Measurements from ENCODE around the gene TSHZ2. TPM values are rescaled to one million over a fixed set of nuclear protein-coding genes. Genes with fewer than 3 reads are reported as not detected.

Gene TSHZ2
- total and polyA plus RNA-seq, 2 of the 4 experiments (the other 2 are of a cell fraction), result under 0.01 to 0.02 TPM

DNA sequence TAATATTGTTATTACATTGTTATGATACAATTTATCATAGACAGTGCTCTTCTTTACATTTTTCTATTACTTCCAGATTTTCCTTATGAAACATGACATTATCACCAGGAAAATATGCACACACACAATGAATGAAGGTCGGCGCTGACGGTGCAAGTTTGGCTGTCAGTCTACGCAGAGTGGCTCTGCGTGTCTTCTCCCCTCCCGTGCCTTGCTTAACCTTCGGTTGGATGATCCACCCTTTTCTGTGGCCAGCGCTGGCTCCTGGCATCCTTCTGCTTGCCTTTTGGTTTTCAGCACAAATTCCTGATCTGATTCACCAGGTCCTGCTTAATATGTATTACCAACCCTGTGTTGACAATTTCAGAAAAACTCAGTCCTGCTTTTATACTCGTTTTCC, 157.4 kb downstream of the TSHZ2 start:
- intact Hi-C loops (cut with micrococcal nuclease) (no loop called here), dilution Hi-C loops (cut with HindIII; ENCODE audit: low sequenced_read_pairs, unreplicated experiment) (no loop called here), in situ Hi-C loops (cut with MboI; ENCODE audit: low sequenced_read_pairs) (no loop called here)
- no peak overlapping the region for H3K4me2 ChIP-seq (ENCODE audit: low read depth, low read length)
- BruUV-seq (replicated peaks), result no TSS peak
- CTCF ChIA-PET, result no interaction called here
- H3K23ac ChIP-seq (ENCODE audit: low read depth, low read length), result no peak overlapping the region
- no peak overlapping the region for H2AFZ ChIP-seq (replicated peaks; ENCODE audit: low read length, poor library complexity)
- no peak overlapping the region for H3K14ac ChIP-seq (replicated peaks; ENCODE audit: low read depth, low read length)
- no peak overlapping the region for H2BK120ac ChIP-seq (ENCODE audit: low read depth, low read length)
- POLR2A ChIA-PET (ENCODE audit: unreplicated experiment), result no interaction called here
- no peak for TF ChIP-seq SMC3 (IDR thresholded peaks at IDR 0.05; ENCODE audit: low read depth, low read length)
- TF ChIP-seq RCOR1 (IDR thresholded peaks at IDR 0.05; ENCODE audit: insufficient replicate concordance, low read length), result no peak
- no peak for TF ChIP-seq MXI1 (IDR thresholded peaks at IDR 0.05; ENCODE audit: borderline replicate concordance, low read depth, low read length)
- TF ChIP-seq, protein P1, sequence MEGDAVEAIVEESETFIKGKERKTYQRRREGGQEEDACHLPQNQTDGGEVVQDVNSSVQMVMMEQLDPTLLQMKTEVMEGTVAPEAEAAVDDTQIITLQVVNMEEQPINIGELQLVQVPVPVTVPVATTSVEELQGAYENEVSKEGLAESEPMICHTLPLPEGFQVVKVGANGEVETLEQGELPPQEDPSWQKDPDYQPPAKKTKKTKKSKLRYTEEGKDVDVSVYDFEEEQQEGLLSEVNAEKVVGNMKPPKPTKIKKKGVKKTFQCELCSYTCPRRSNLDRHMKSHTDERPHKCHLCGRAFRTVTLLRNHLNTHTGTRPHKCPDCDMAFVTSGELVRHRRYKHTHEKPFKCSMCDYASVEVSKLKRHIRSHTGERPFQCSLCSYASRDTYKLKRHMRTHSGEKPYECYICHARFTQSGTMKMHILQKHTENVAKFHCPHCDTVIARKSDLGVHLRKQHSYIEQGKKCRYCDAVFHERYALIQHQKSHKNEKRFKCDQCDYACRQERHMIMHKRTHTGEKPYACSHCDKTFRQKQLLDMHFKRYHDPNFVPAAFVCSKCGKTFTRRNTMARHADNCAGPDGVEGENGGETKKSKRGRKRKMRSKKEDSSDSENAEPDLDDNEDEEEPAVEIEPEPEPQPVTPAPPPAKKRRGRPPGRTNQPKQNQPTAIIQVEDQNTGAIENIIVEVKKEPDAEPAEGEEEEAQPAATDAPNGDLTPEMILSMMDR (conservative IDR thresholded peaks at IDR 0.05; ENCODE audit: low read depth, low read length), result no peak
- TF ChIP-seq MAFK (IDR thresholded peaks at IDR 0.05; ENCODE audit: low read depth, low read length), result no peak
- no peaks in the 10 kb centered on the region for H3K27me3 ChIP-seq (ENCODE audit: control insufficient read depth, insufficient read depth, low read length)
- H3K9me1 ChIP-seq (ENCODE audit: insufficient read depth, low read length), result no peaks in the 10 kb centered on the region
- no peak overlapping the region for H3K27ac ChIP-seq (ENCODE audit: insufficient read depth, low read length)
- H3K9me3 ChIP-seq (ENCODE audit: control insufficient read depth, insufficient read depth, low read length), result no peaks in the 10 kb centered on the region
- no peak overlapping the region for H2BK5ac ChIP-seq (ENCODE audit: low read depth, low read length, poor library complexity, severe bottlenecking)
- H4K8ac ChIP-seq (ENCODE audit: low read depth in 2 of 2, low read length in 2 of 2), result no peak overlapping the region
- H3K18ac ChIP-seq (ENCODE audit: low read depth, low read length), result no peak overlapping the region
- no peak overlapping the region for H3K56ac ChIP-seq (ENCODE audit: extremely low read depth, insufficient read depth, low read length)
- H2BK20ac ChIP-seq (ENCODE audit: low read depth, low read length), result no peak overlapping the region
- no peak overlapping the region for H2AK9ac ChIP-seq (replicated peaks; ENCODE audit: low read depth, low read length, poor library complexity)
- H3K9ac ChIP-seq (ENCODE audit: low read depth, low read length), result no peak overlapping the region
- H2BK15ac ChIP-seq (ENCODE audit: low read depth, low read length), result no peak overlapping the region
- H4K20me1 ChIP-seq (ENCODE audit: insufficient read depth, low read length), result no peaks in the 10 kb centered on the region
- 84% methylated on average over 6 of the region's 9 CpGs; no CpG with 5 or more reads in 1 of the 2 experiments for WGBS, 2 experiments (ENCODE audit: extremely low coverage in 2 of 2, insufficient read length in 1 of 2)
- DNase-seq, result no peak
- no peak for ATAC-seq (ENCODE audit: low read depth)
- no peak overlapping the region for H3K4ac ChIP-seq (ENCODE audit: low read depth, low read length)
- H4K5ac ChIP-seq (ENCODE audit: low read depth, low read length), result no peak overlapping the region
- no peak overlapping the region for H3K4me3 ChIP-seq (ENCODE audit: insufficient read depth, low read depth, low read length)
- no peak overlapping the region for H4K91ac ChIP-seq (ENCODE audit: insufficient read depth, low read depth, low read length)
- no peak overlapping the region for H2AK5ac ChIP-seq (ENCODE audit: low read depth, low read length)
- no peaks in the 10 kb centered on the region for H3K36me3 ChIP-seq (ENCODE audit: control insufficient read depth, insufficient read depth, low read length)
- H3K79me1 ChIP-seq (ENCODE audit: low read depth in 1 of 2, low read length in 2 of 2), result no peaks in the 10 kb centered on the region
- H3K4me1 ChIP-seq (ENCODE audit: control insufficient read depth, insufficient read depth, low read length), result no peaks in the 10 kb centered on the region

Data from IMR-90 (cell line).